NCI-H748 treated with DMSO at 0.1 percent for 48 hours (cell line): ENCODE measurements around the gene NR3C2.
"Not testable (repeated sequence)": the region's sequence is repeated elsewhere in the genome, so short reads cannot be mapped to it uniquely, and the experiment has no call there.

Experiments
- DNase-seq: peaks from one replicate; lab custom pipeline; 2025; lab: John Stamatoyannopoulos, UW

The NR3C2 gene

DNA sequence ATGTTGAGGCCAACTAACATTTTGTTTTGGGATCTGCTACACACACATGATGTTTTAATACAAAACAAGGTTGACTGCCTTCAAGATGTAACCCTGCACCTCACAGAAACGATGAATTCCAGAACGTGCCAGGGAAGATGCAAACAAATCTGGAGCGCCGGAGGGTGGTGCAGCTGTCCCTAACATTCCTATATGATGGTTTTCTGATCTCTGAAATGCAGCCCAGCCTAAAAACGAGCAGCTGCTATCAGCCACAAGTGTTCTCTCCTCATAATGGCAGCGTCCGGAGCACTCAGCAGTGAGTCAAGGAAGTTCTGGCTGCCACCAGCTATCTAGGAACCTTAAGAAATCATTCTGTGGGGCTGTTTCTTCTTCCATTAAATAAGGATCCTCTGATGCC, 333.4 kb downstream of the NR3C2 start:
- no peak for DNase-seq

DNA sequence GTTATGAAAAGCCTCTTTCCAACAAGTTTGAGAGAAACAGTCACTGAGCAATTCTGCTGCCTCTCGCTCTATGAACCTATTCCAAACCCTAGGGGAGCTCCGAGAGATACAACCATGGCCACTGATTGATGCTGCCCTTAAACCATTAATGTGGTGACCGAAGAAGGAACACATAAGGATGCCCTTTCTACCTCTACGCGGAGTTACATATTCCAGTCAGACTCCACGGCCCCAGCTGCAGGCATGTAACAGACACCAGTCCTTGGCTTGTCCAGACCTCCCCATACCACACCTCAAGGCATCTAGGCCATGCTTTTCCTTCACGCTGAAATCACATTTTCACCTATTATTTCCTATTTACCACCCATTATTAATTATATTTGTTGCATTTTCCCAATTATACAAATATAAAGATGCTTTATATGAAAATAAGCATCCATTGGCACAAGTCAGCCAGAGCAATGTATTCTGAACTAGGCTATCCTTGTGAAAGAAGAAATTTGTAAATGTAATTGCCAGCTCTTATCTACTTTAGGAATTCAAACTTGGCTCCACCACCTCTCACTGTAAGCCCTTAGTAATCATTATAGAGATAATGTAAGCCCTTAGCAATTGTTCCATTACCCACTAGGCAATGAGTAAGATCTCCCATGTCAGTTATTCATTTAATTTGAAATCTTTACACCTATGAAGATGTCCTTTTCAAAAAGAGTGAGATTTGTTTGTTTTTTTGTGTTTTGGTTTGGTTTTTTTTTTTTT, 338.4 kb downstream of the NR3C2 start:
- no peak for DNase-seq

DNA sequence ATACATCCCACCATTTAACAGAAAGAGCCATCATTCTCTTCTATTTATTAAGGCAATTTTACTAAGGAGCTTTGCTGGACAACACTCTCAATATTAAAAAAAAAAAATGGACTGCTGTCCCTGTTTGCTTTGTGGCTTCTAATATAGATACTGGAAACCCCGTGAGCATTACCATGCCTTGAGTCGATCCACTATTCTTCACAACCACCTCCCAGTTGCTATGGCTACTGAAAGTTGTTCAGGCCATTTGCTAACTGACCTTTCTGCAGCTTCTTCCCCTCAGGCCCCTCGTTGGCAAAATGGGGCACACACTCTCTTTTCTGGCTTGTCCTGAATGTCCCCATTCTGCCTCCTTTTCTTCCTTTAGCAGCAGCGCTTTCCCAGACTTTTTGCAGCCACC, 340.4 kb downstream of the NR3C2 start:
- DNase-seq: no peak

DNA sequence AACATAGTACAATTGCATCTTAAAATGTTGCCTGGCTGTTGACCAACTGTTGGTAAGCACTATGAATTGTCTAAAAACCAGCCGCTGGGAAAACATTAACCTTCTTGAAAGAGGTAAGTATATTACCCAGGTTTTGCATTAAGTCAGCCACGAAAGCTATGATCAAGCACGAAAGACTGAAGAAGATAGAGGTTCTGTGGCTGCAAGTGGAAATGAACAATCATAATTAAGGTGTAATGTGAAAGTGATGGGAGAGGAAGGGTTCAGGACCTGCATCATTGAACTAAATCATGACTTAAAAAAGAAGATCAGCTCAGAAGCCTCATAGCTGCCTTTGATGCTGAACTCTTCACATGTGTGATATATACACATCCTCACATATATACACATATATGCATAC, 341.0 kb downstream of the NR3C2 start:
- no peak for DNase-seq

DNA sequence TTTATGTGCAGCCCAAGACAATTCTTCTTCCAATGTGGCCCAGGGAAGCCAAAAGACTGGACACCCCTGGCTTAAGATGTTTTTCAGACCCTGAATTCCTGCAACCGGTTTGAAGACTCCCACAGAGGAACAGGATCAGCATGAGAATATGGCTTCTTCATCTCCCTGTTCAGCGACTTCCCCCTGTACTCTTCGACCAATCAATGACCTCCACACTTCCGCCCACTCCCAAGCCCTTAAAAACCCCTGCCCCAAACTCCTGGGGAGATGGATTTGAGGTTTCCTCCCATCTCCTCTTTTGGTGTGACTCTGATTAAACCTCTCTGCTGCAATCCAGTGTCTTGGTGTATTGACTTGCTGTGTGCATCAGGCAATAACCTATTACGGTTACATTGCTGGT, 344.4 kb downstream of the NR3C2 start:
- DNase-seq: no peak

DNA sequence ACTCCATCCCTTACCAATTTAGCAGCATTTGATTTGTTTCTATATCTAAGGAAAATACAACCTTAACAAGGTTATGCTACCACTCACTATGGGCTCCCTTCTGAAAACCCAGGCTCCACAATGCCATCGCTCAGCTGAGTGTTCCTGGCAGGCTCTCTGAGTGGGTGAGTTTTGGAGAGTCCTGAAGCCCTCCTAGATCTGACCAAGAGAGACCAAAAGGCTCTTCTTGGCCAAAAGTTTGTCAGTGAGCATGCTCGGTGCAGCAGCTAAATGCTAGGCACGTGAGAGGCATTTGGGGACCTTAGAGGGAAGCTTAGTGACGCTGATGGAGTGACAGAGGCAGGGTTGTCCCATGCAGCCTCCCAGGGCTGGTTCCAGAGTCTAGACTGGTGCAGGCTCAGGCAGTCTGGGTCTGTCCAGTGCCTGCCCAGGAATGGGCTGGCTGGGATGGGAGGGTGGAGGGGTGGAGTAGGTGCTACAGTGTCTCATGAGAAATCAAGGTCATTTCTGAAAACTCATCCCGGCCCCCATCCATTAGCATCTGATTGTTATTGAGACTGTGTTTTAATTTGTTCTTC, 346.8 kb downstream of the NR3C2 start:
- no peak for DNase-seq

DNA sequence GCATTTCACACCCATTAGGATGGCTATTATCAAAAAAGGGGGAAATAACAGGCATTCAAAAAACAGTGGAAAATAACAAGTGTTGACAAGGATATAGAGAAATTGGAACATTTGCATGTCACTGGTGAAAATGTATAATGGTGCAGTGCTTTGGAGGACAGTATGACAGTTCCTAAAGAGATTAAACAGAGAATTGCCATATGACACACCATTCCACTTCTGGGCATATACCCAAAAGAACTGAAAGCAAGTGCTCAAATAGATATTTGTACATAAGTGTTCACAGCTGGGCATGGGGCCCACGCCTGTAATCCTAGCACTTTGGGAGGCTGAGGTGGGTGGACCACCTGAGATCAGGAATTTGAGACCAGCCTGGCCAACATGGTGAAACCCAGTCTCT, 348.1 kb downstream of the NR3C2 start:
- no peak for DNase-seq

DNA sequence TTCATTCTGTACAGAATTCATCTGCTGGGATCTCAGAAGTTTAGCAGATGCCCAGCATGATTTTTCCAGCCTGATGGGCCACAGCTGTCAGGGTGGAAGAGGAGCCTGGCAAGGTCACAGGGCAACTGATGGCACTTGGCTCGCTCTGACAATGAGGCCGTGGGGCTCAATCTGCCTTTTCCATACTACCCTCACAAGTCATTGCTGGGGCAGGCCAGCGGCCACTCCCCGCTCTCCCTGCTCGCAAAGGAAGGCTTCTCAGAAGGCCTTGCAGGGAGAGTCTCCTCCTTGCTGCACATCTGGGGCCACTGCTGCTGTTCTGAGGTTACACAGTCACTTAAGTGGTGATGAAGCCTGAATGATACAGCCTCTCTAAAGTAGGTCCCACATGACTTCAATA, 349.1 kb downstream of the NR3C2 start:
- DNase-seq: no peak

DNA sequence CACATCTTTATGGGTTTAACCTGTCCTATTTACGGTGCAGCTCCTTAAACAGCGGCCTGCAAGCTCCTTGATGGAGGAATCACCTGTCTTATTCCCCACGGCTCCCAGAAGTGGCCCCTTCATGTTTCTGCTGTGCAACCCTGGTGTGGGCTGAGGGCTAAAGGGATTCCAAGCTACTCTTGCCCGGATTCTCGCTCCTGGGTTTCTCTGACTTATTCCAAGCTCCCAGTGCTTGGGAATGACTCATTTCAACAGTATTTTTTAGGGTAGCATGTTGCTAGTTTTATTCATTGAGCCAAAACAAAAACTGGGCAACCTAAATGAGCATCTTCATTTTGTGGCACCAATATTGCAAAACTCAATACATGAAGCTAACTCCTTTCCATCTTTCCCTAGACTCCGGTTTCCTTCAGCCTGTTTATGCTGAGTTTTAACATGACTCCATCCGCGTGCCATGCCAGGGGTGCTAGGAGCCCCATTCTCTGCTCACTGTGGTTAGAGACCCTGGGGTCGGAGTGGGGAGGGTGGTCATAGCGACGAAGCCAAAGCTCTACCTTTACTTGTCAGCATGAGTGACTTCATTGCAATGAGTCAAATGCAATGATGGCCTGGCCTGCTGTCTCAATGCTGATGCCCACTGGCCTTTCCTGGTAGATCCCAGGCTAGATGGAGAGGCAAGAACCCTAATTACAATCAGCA, 349.7 kb downstream of the NR3C2 start:
- DNase-seq: no peak

DNA sequence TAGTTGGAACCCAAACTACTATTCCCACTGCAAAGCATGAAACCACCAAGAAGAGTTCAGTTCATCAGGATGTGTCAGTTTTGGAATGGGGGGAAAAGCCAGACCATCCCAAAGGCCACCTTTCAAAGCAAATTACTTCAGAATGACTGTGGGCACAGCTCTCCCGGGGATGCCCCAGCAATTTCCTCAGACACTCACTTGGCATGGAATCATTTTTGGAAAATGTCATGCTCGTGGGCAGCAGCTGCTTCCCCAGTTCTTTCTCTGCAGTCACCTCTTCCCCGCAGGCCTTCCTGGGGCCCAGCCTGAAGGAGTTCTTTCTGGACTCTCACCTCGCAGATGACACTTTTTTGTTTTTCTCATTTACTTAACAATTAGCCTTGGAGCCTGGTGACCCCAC, 350.3 kb downstream of the NR3C2 start:
- no peak for DNase-seq

DNA sequence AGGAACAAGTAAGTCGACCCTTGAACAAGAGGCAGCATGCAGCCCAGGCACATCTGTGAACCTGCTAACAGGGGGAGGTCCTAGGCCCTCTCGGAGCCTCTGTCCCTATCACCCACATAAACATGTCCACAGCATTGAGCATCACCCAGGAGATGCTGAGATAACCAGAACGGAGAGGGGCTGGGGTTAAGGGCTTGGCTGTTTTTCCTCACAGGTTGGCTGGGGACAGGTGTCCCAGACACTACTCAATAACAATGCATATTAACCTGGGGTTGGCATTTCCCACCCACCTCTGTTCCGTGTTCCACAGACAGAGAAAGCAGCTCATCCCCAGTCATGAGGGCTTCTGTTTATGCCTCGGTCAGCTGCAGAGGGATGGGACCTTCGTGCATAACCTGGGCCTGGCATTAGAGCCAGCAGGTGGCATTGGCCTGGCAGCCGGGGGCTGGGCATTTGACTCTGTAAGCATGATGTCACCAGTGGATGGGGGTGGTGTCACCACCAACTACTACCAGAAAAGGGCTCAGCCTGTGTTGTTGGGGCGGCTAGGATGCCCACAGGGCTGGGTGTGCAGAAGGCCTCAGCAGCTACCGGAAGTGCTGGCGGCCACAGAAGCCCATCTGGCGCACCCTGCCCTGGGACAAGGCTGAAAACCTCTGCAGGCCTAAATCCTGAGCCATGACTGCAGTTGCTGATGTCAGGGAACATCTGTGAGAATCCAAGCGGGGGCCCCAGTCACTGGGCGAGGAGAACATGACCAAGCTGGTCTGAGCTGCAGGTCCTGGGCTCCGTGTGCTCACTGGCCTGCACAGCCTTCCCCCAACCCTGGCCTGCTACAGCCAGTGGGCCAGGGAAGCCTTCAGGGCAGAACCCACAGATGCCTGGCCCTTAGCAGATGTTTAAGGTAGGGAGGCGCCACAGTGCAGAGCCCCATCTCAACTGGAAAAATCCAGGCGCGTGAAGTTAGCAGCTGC, 351.4 kb downstream of the NR3C2 start:
- DNase-seq: no peak

DNA sequence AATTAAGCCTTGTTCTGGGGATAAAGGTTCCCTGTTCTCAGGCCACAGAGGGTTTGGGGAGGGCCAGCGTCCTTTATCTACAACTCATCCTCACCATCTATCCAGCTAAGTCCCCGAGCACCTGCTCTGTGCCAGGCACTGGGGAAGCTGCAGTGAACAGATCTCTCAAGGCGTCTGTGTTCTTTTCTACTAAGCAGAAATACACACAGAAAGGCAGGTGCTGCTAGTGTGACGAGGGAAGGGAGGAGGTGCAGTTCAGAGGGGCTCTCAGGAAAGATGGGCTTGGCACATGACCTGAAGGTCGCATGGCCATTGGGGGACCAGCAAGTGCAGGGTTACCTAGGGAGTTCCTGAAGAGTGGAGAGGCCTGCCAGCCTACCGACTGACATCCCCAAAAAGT, 352.2 kb downstream of the NR3C2 start:
- DNase-seq: no peak

DNA sequence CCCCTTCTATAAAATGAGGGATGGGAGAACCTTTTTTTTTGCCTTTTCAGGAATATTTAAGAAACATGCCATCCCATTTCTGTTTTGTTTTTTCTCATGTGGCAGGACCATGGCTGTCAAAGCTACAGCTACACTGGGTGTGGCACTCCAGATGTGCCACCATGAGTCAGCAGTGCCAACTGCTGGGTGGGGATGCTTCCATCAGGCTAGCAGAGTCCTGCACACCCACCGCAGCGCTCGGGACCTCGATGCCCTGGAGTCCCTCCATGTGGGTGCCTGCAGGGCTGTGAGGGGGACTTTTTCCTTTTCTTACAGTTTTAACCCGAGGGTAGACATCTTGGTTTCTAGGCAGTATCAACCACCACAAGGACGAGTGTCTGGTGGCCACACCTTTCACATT, 352.6 kb downstream of the NR3C2 start:
- DNase-seq: no peak

DNA sequence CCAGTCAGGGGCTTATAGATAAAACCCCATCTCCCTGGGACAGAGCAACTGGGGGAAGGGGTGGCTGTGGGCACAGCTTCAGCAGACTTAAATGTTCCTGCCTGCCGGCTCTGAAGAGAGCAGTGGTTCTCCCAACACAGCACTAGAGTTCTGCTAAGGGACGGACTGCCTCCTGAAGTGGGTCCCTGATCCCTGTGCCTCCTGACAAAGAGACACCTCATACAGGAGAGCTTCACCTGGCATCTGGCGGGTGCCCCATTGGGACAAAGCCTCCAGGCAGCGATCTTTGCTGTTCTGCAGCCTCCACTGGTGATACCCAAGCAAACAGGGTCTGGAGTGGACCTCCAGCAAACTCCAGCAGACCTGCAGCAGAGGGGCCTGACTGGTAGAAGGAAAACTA, 359.1 kb downstream of the NR3C2 start:
- DNase-seq: not testable (repeated sequence)

DNA sequence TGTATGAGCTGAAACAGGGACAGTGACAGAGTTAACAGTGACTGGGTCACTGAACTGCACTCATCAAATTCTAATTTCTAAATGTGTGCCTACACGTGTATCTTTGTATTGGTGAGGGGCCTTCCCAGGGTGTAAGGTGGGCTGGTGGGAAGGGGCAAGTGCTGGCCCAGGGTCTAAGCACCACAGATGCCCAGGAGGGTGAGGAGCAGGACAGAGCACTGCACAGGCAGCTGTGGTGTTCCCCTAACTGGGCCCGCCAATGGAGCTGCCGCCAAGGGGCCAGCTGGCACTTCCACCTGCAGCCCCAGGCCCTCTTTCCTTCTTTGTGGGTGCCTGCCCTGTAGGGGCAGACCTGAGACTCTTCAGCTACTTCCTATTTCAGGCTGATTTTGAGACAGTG, 360.5 kb downstream of the NR3C2 start:
- DNase-seq: no peak

DNA sequence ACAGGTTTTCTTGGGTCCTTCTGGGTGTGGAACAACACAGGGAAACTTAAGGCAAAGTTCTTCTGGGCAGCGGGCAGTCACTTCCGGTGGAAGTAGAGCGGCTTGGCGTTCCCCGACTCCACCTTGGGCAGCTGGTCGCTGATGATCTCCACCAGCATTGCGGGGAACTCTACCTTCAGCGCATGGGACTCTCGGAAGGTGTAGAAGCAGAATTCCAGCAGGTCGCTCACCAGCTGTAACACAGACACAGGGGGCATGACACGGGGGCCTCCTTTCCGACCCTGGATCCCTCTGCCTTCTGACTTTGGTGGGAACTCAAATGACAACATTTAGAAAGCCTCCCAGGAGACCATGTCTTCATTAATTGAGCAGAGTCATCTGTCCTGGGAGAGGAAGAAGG, 360.9 kb downstream of the NR3C2 start:
- DNase-seq: no peak

DNA sequence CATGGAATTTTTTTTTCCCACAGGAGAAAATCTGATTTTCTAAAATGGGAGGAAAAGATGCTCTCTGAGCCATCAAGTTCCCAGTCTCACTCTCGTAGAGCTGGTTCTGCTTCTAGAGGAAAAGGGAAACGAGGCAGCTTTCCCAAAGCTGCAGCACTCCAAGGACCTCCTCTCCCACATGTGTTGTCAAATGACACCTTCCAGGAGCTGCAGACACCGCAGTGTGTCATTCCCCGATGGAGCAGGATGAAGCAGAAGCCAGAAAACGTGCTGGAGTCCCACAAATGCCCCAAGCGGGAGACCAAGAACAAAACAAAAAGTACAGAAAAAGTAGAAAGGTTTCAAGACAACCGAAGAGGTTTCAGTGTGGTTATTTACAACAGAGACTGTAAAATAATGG, 362.3 kb downstream of the NR3C2 start:
- no peak for DNase-seq

DNA sequence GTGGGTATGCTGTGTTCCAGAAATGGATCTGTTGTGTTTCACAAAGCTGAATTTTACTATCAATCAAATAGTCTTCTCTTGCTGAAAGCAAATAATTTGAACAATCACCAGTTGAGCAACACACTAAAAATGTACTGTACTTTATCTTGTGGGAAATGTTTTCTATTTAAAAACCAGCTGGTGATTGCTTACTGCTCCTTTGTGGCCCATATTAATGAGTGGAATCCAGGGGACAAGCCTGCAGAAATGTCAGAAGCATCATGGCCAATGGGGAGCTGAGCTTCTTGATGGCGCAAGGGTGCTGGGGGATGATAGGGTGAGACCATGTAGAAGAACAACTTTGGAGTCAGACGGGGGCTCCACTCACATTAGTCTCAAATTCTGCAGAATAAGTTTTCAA, 364.2 kb downstream of the NR3C2 start:
- no peak for DNase-seq

DNA sequence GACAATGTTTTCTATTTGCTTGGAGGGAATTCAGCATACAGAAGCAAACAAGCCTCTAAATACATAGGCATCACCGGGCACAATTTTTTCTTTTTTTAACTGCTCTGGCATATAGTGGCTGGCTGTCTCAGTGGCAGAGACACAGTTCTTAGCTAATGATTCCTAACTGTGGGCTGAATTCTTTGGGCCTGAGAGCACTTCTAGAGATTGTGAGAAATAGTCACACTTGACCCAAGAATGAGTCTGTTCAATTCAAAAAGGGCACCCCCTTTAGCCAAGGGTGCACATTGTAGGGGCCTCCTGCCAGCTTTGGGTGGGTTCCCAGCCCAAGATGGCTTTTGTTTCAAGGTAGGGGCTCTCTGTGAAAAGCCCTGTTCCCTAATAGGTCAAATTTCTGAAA, 364.6 kb downstream of the NR3C2 start:
- DNase-seq: no peak

DNA sequence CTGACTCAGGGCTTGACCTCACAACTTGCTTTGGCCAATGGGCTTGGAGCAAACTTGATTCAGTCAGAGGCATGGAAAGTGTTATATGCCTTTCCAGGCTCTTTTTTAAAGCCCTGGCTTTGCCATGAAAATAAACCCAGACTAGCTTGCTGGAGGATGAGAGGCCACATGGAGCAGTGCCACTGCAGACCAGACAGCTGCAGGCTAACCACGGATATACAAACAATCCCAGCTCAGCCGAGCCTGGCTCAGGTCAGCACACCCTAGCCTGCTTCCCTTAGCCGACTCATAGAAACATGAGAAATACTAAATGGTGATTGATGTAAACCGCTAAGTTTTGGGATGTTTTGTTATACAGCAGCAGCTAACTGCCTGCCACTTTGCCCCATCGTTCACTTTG, 365.2 kb downstream of the NR3C2 start:
- no peak for DNase-seq

DNA sequence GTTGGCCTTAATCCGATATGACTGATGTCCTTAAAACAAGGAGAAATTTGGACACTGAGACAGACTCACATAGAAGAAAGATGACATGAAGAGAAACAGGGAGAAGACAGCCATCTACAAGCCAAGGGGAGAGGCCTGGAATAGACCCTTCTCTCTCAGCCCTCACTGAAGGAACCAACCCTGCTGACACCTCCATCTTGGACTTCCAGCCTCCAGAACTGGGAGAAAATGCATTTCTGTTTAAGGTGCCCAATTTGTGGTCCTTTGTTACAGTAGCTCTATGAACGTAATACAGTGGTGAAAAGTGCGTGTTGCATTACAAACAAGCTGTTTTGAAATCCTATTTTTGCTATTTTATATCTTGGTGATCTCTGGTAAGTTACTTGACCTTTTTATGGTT, 366.8 kb downstream of the NR3C2 start:
- no peak for DNase-seq

DNA sequence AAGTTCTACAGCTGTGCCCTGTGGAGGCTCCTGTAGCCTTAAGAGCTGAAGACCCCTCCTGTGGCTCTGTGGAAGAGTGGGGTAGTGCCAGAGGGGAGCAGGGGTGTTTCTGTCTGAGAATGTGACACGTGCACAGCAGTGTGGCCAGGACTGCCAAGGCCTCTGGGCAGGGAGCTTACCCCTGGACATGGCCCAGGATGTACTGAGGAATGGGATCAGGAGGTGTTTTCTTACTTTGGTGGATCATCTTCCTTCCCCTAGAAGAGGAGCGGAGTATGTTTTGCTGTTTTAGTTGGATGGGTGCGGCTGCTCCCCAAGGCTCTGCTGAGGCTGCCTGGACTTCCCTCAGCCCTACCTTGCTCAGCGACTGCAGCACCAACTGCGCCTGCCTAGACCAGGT, 367.8 kb downstream of the NR3C2 start:
- no peak for DNase-seq
